Activated T-cell treated with anti-CD3 and anti-CD28 coated beads, Interleukin-2, amount 50 U/mL, for 72 hours (primary cell): Measurements from ENCODE around the gene NEGR1. TPM values are rescaled to one million over a fixed set of nuclear protein-coding genes. Genes with fewer than 3 reads are reported as not detected.

Experiments
- ATAC-seq, 2 donors: fragments of 150-1000 bp; cut with Tn5 transposase; replicated peaks in 1 of 2; 2 replicates each; pipeline ENCODE4 v1.10.0; 2021; ENCODE audit warnings: moderate library complexity in 2 of 2, mild to moderate bottlenecking in 1 of 2
- DNase-seq, 2 donors: peaks; one replicate each; pipeline ENCODE4 v3.0.0; 2021 to 2022; ENCODE audit warnings: mixed read lengths in 1 of 2
- H3K27ac Mint-ChIP-seq: one replicate; pipeline ENCODE4 v1.8.0; 2022; ENCODE audit warnings: mild to moderate bottlenecking, moderate library complexity, mixed read lengths
- H3K27me3 Mint-ChIP-seq: one replicate; pipeline ENCODE4 v1.8.0; 2022; ENCODE audit warnings: low read depth, mixed read lengths
- H3K36me3 Mint-ChIP-seq, 2 donors: one replicate each; pipeline ENCODE4 v1.8.0; 2022; ENCODE audit warnings: mixed read lengths in 2 of 2, mild to moderate bottlenecking in 1 of 2; ENCODE audit not compliant: insufficient read depth in 2 of 2
- H3K4me1 Mint-ChIP-seq: one replicate; pipeline ENCODE4 v1.8.0; 2022; ENCODE audit warnings: low read depth, mixed read lengths
- H3K4me3 Mint-ChIP-seq, 2 donors: one replicate each; pipeline ENCODE4 v1.8.0; 2022; ENCODE audit warnings: mild to moderate bottlenecking in 2 of 2, mixed read lengths in 2 of 2, moderate library complexity in 2 of 2
- H3K9me3 Mint-ChIP-seq, 2 donors: one replicate each; pipeline ENCODE4 v1.8.0; 2022; ENCODE audit warnings: mixed read lengths in 2 of 2
- total RNA-seq, 2 donors: library from RNA; stranded (reverse); gene quantifications; one replicate each; pipeline ENCODE4 v1.2.3, GENCODE V29; 2022

The NEGR1 gene
- total RNA-seq, 2 donors from 2014 or later = 0.24 TPM; not detected in 1

DNA sequence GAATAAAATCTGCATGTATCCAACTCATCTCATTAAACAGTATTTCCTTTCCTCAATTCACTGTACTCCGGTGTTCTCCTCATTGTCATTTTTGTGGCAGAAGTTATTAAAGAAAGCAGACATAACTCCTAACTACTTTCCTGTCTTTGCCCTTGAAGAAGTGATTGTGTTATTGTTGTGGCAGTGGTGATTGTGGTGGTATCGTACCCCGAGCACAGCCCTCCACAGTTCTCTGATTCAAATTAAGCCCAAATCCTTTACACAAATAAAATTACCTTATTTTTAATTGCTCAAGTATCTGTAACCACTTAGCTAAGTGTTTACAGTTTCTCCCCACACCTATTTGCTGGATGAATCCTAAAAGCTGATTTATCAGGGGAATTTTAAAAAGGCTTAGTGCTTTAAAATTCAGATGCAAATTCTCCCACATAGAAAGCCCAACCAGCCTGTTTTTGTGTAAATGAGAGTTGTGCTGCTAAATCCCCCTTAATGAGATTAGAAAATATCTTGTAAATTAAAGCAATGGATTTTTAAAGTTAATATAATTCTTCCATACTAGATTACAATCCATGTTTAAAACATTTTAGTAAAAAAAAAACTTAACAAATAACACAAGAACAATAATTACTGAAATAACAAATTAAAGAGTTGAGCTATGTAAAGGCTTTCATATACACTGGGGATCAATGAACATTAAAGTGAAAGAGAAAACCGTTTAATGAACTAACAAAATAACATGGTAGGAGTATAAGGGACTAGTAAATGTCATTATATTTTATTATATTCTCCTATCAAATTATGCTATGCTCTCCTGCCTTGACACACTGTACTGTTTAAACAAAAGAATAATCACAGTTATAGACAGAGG, 259.0 kb downstream of the NEGR1 start:
- Mint-ChIP-seq H3K9me3 (peaks cover 0 to 5% of the 10 kb centered on the region in 2 donors), H3K27ac (no peak overlapping the region), H3K4me1 (no peaks in the 10 kb centered on the region), H3K36me3 (peaks cover 0 to 2% of the 10 kb centered on the region in 2 donors), H3K4me3 (no peak overlapping the region), H3K27me3 (no peaks in the 10 kb centered on the region)
- no peak for ATAC-seq
- DNase-seq = no peak

DNA sequence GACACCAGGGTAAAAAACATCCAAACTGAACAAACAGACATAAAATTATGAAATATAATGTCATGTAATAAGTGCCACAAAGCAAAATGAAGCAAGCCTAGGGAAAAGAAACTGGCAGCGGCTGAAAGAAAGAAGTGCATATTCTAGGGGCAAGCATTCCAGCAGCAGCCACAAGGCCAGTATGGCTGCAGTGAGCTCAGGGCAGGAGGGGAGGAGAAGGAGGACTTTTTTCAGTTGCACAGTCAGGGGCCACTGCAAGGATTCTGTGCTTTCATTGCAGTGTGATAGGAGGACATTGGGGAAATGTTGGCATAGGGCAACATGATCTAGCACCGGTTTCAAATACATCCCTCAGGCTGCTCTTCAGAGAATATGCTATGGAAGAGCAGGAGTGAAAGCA, 263.8 kb downstream of the NEGR1 start:
- Mint-ChIP-seq H3K4me1 (no peaks in the 10 kb centered on the region), H3K27ac (no peak overlapping the region), H3K4me3 (no peak overlapping the region), H3K27me3 (no peaks in the 10 kb centered on the region), H3K9me3 (no peaks in the 10 kb centered on the region), H3K36me3 (no peaks in the 10 kb centered on the region)
- DNase-seq (no peak), ATAC-seq (no peak)

DNA sequence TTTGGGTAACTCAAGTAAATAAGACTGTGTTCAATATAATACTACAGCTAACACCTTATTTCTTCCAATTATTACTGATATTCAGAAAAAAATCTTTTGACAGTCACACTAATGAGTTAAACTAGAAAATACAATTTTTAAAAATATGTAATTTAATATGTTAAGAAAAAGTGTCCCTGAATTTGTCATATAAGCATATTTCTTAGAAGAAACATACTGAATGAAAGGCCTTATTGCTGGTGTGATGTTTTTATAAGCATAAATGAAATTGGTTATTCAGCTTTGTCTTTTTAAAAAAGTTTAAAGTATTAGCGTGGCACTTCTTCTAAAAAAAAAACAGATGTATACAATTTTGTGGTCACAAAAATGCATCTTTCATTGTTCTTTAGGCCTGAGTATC, 267.3 kb downstream of the NEGR1 start:
- no peak for DNase-seq
- H3K4me1 Mint-ChIP-seq = no peaks in the 10 kb centered on the region
- no peak overlapping the region for H3K4me3 Mint-ChIP-seq
- H3K27me3 Mint-ChIP-seq = no peaks in the 10 kb centered on the region
- no peaks in the 10 kb centered on the region for H3K36me3 Mint-ChIP-seq
- H3K27ac Mint-ChIP-seq = no peak overlapping the region
- ATAC-seq = no peak
- H3K9me3 Mint-ChIP-seq = no peaks in the 10 kb centered on the region

DNA sequence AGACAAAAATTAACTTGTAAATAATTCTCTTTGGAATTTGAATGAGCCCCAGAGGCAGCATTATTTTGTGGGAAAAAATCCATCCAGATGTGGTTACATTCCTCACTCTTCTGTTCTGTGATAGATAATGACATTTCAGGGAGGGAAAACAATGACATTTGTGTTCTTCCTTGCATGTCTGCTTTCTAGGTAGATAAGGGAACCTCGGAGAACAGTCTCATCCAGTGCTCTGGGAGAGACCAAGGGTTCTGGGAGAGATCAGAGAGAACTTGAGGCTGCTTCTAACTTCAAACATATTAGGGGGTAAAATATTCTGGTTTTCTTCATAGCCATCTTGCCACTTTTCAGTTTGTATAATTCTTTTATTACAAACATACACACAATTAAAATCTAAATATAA, 269.2 kb downstream of the NEGR1 start:
- ATAC-seq (no peak), DNase-seq (no peak)
- Mint-ChIP-seq H3K27me3 (no peaks in the 10 kb centered on the region), H3K27ac (no peak overlapping the region), H3K36me3 (no peaks in the 10 kb centered on the region), H3K4me3 (no peak overlapping the region), H3K9me3 (no peaks in the 10 kb centered on the region), H3K4me1 (no peaks in the 10 kb centered on the region)

DNA sequence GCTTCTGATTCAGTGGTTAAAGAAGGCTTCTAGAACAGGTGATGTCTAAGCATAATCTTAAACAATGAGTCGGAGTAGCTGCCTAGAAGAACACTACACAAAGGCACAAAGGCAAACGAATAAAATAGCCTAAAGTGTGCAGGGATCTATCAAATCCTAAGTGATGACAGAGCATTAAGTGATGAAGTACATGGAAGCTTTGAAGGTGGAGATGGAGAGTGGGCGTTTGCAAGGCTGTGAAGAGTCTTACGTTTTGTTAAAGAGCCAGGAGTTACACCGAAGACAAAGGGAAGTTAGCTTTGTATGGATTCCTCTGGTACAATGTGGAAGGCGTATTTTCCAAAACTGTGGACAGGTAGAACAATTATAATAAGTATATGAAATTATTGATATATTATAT, 270.6 kb downstream of the NEGR1 start:
- H3K27ac Mint-ChIP-seq = no peak overlapping the region
- H3K9me3 Mint-ChIP-seq = no peaks in the 10 kb centered on the region
- no peak overlapping the region for H3K4me3 Mint-ChIP-seq
- no peaks in the 10 kb centered on the region for H3K27me3 Mint-ChIP-seq
- H3K4me1 Mint-ChIP-seq = no peaks in the 10 kb centered on the region
- ATAC-seq (no peak), DNase-seq (no peak)
- H3K36me3 Mint-ChIP-seq = no peaks in the 10 kb centered on the region

DNA sequence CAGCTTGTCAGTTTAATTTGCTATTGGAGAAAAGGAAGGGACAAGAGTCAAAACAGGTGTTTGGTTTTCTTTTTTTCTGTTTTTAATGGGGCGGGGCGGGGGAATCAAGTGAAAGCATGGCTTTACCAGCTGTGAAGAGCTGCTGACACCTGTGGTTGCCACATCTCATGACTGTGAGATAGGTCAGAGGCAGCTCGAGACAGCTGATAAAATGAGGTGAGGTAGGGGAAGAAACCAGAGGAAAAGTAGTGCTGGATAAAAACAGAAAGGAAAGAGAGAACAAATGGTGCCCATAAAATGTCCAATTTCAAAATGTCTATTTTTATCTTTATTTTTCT, 272.3 kb downstream of the NEGR1 start:
- Mint-ChIP-seq H3K4me1 (no peaks in the 10 kb centered on the region), H3K27me3 (no peaks in the 10 kb centered on the region), H3K9me3 (no peaks in the 10 kb centered on the region), H3K36me3 (no peaks in the 10 kb centered on the region), H3K4me3 (no peak overlapping the region), H3K27ac (no peak overlapping the region)
- no peak for DNase-seq
- ATAC-seq = no peak

DNA sequence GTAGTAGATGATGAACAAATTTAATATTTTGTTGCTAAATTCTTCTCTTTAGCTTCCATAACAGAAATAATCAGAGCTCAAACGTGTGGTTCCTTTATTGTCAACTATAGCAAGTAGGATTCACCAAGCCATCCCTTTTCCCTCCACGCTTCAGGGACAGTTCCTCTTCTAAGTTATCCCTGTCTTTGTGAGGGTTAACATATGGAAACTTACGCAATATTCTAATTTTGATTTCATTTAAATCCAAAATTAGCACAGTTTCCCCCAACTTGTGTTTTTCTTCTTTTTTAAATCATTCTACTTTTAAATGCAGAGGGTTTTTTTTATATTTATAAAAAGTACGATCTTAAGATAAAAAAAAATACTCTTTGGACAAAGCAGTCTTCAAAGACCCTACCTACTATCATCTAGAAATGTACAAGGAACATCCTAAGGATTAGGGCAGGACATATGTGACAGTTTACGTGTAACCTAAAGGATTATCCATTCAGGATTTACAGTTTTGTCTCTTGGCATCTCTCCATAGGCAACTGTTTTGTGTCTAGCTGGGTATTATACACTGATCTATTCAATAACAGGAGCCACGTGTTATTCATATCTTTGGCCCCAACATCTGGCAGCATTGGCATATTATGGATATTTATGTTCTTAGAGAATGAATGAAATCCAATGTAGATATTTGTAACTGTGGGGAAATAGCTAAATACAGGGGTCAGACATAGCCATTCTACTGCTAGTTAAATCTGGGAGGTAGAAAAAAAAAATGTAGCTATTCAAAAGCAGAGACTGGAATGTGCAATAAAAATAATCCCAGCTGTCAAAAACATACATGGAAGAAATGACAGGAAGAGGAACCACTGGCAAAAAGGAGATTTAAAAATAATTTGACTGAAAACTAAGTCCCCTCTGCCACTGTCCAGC, 272.9 kb downstream of the NEGR1 start:
- DNase-seq (no peak), ATAC-seq (no peak)
- Mint-ChIP-seq H3K4me3 (no peak overlapping the region), H3K9me3 (no peaks in the 10 kb centered on the region), H3K27ac (no peak overlapping the region), H3K4me1 (no peaks in the 10 kb centered on the region), H3K27me3 (no peaks in the 10 kb centered on the region), H3K36me3 (no peaks in the 10 kb centered on the region)

GRCh38 chr1:72007312-72007711, 275.0 kb downstream of the NEGR1 start:
- Mint-ChIP-seq H3K4me3 (no peak overlapping the region), H3K36me3 (no peaks in the 10 kb centered on the region), H3K9me3 (no peaks in the 10 kb centered on the region), H3K27me3 (no peaks in the 10 kb centered on the region), H3K4me1 (no peaks in the 10 kb centered on the region), H3K27ac (no peak overlapping the region)
- DNase-seq = no peak
- ATAC-seq = no peak

DNA sequence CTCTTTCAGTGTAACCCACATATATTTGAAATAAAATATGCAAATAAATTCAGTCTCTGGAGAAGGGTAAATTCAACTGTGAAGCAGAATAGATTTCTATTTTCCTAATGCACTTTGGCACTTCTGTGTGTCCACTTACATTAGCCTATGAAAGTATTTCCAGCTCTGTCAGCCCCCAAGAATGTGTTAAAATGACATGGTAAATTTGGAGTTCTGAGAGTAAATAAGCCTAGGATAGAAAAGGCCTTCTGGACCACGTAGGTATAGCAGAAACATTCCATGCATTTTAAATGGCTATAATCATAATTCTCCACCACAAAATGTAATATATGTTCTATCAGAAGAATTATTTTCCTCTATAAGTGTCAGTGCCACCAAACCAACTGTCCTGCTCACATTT, 276.2 kb downstream of the NEGR1 start:
- DNase-seq (no peak), ATAC-seq (no peak)
- Mint-ChIP-seq H3K27ac (no peak overlapping the region), H3K4me1 (no peaks in the 10 kb centered on the region), H3K36me3 (no peaks in the 10 kb centered on the region), H3K4me3 (no peak overlapping the region), H3K9me3 (no peaks in the 10 kb centered on the region), H3K27me3 (no peaks in the 10 kb centered on the region)

DNA sequence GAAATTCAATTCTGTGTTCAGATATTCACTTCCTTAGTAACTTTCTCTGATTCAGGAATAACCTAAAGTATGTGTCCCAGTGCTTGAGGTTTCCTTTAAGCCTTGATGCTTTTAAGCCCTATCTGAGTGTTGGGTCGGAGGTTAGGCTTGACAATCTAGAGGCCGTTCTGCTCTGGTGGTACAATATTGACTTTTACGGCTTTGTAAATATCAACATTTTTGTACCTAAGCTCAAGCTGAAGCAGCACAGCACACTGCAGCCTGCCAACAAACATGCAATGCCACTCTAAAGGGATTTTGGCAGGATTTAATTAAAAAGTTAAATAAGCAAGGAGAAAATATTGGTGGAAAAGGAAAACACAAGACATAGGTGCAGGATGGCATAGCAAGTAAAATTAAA, 279.2 kb downstream of the NEGR1 start:
- H3K4me3 Mint-ChIP-seq = no peak overlapping the region
- no peaks in the 10 kb centered on the region for H3K4me1 Mint-ChIP-seq
- ATAC-seq (no peak), DNase-seq (no peak)
- H3K27ac Mint-ChIP-seq = no peak overlapping the region
- H3K9me3 Mint-ChIP-seq = peaks cover 0 to 1% of the 10 kb centered on the region in 2 donors
- no peaks in the 10 kb centered on the region for H3K36me3 Mint-ChIP-seq
- H3K27me3 Mint-ChIP-seq = no peaks in the 10 kb centered on the region

- no peaks in the 10 kb centered on the region for H3K27me3 Mint-ChIP-seq
- ATAC-seq (no peak), DNase-seq (no peak)
Observed at GRCh38 chr1:72000809-72001208, 281.5 kb downstream of the NEGR1 start.

DNA sequence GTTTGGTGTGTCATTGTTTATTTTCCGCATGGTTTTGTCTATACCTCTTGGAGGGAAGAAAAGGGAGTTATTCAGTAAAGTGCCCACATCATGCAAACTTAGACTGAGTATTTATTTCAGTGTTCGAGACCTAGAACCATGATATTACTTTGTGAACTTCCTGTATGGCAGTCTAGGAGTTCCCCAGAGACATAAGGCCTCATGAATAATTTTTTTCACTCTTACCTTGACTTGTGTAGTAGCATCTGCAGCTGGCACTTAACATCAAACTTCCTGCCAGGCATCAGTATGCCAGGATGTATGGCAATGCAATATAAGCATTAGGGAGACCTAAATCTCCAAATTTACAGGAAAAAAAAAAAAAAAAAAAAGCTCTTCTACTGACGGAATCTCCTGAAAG, 287.7 kb downstream of the NEGR1 start:
- Mint-ChIP-seq H3K27ac (no peak overlapping the region), H3K9me3 (peaks cover 2 to 10% of the 10 kb centered on the region in 2 donors), H3K4me1 (no peaks in the 10 kb centered on the region), H3K4me3 (no peak overlapping the region), H3K36me3 (no peaks in the 10 kb centered on the region), H3K27me3 (no peaks in the 10 kb centered on the region)
- ATAC-seq = no peak
- no peak for DNase-seq

More at GRCh38 chr1:72000809-72001208, 281.5 kb downstream of the NEGR1 start:
- no peak overlapping the region for H3K27ac Mint-ChIP-seq
- peaks cover 2 to 10% of the 10 kb centered on the region in 2 donors for H3K9me3 Mint-ChIP-seq
- H3K36me3 Mint-ChIP-seq = no peaks in the 10 kb centered on the region
- no peak overlapping the region for H3K4me3 Mint-ChIP-seq
- H3K4me1 Mint-ChIP-seq = no peaks in the 10 kb centered on the region

DNA sequence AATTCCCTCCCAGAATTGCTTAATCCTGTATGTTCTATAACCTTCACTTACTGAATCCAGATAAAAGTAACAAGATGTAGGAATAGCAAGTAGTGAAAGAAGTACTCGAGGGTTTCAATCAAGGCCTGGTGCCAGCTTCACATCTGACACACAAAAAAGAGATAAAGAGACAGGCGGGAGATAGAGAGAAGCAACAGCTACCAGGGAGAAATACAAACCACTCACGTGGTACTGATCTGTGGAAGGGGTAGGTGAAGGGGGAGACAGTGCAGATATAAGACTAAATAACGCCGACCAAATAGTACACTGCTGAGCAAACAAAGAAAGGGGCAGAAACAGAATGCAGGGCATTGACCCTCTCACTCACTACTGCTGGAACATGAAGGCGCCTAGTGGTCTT, 295.2 kb downstream of the NEGR1 start:
- H3K27ac Mint-ChIP-seq = no peak overlapping the region
- ATAC-seq (no peak), DNase-seq (no peak)
- no peaks in the 10 kb centered on the region for H3K4me1 Mint-ChIP-seq
- no peaks in the 10 kb centered on the region for H3K27me3 Mint-ChIP-seq
- H3K36me3 Mint-ChIP-seq = peaks cover 0 to 1% of the 10 kb centered on the region in 2 donors
- no peak overlapping the region for H3K4me3 Mint-ChIP-seq
- H3K9me3 Mint-ChIP-seq = peaks cover 1 to 6% of the 10 kb centered on the region in 2 donors
